CD8-positive, alpha-beta memory T cell (primary cell): ENCODE data around the gene GNAL. TPM values are rescaled to one million over a fixed set of nuclear protein-coding genes. Genes with fewer than 3 reads are reported as not detected.
A peak's percentile ranks its signal among the peaks of the same experiment; 100 is the strongest.
"Not testable (repeated sequence)": the region's sequence is repeated elsewhere in the genome, so short reads cannot be mapped to it uniquely, and the experiment has no call there.

Experiments used
- CTCF ChIA-PET: fragments of 350-600 bp; sonication (Branson Sonifier 250); formaldehyde crosslinking; loops from one replicate; lab custom pipeline; 2021; ENCODE audit warnings: antibody characterized with exemption; lab: Charles Lee
- POLR2A ChIA-PET: fragments of 350-600 bp; sonication (Branson Sonifier 250); formaldehyde crosslinking; loops from one replicate; lab custom pipeline; 2021; ENCODE audit warnings: antibody characterized with exemption; lab: Charles Lee
- DNase-seq, 5 donors: peaks; one replicate each; pipeline versions ENCODE4 v3.0.0 to v3.0.0-alpha.2; 2020 to 2022; ENCODE audit warnings: mixed read lengths in 1 of 5
- H3K27ac ChIP-seq: one replicate; pipeline ENCODE4 v1.7.0; 2013; ENCODE audit warnings: low read depth, mild to moderate bottlenecking, low read length, moderate library complexity
- H3K27me3 ChIP-seq: 2 replicates; pipeline ENCODE4 v1.7.0; 2013; ENCODE audit warnings: low read length, mild to moderate bottlenecking; ENCODE audit not compliant: insufficient read depth, poor library complexity, severe bottlenecking
- H3K36me3 ChIP-seq: 2 replicates; pipeline ENCODE4 v1.7.0; 2013; ENCODE audit warnings: mild to moderate bottlenecking, low read length, moderate library complexity; ENCODE audit not compliant: insufficient read depth
- H3K4me1 ChIP-seq: 2 replicates; pipeline ENCODE4 v1.7.0; 2013; ENCODE audit warnings: mild to moderate bottlenecking, low read length, moderate library complexity; ENCODE audit not compliant: insufficient read depth
- H3K4me3 ChIP-seq: 2 replicates; pipeline ENCODE4 v1.7.0; 2013; ENCODE audit warnings: mild to moderate bottlenecking, low read length
- H3K9me3 ChIP-seq: 2 replicates; pipeline ENCODE4 v1.7.0; 2013; ENCODE audit warnings: mild to moderate bottlenecking, low read length
- H3K27ac Mint-ChIP-seq, 8 donors: one replicate each; pipeline ENCODE4 v1.8.0; 2020 to 2021; ENCODE audit warnings: mixed read lengths in 8 of 8, mild to moderate bottlenecking in 6 of 8, inconsistent platforms in 3 of 8, moderate library complexity in 3 of 8
- H3K27me3 Mint-ChIP-seq, 2 donors: one replicate each; pipeline ENCODE4 v1.8.0; 2020 to 2021; ENCODE audit warnings: mixed read lengths in 2 of 2, mild to moderate bottlenecking in 1 of 2, moderate library complexity in 1 of 2
- H3K36me3 Mint-ChIP-seq, 3 donors: one replicate each; pipeline ENCODE4 v1.8.0; 2020 to 2021; ENCODE audit warnings: mixed read lengths in 3 of 3, inconsistent platforms in 1 of 3, mild to moderate bottlenecking in 1 of 3
- H3K4me1 Mint-ChIP-seq, 3 donors: one replicate each; pipeline ENCODE4 v1.8.0; 2020 to 2021; ENCODE audit warnings: mixed read lengths in 3 of 3, inconsistent platforms in 1 of 3, mild to moderate bottlenecking in 1 of 3
- H3K4me3 Mint-ChIP-seq, 7 donors: one replicate each; pipeline ENCODE4 v1.8.0; 2020 to 2021; ENCODE audit warnings: mixed read lengths in 7 of 7, mild to moderate bottlenecking in 6 of 7, moderate library complexity in 4 of 7, inconsistent platforms in 2 of 7
- H3K9me3 Mint-ChIP-seq, 5 donors: one replicate each; pipeline ENCODE4 v1.8.0; 2020 to 2022; ENCODE audit warnings: mixed read lengths in 5 of 5, mild to moderate bottlenecking in 3 of 5, moderate library complexity in 2 of 5, inconsistent platforms in 1 of 5
- polyA plus RNA-seq: library from polyadenylated mRNA; unstranded; fragments of 300-500 nt; fragmentation: Illumina TruSeq; gene quantifications from one replicate; pipeline ENCODE4 v1.2.3, GENCODE V29; 2021
- total RNA-seq, 2 experiments: library from RNA; stranded (reverse); gene quantifications; one replicate each; pipeline ENCODE4 v1.2.3, GENCODE V29; 2021

Gene GNAL
- total and polyA plus RNA-seq, 3 experiments from 2014 or later, result 0.04 to 0.38 TPM; not detected in 1

- H3K9me3 ChIP-seq, result no peaks in the 10 kb centered on the region
- Mint-ChIP-seq H3K36me3 (peaks cover 0 to 80% (median 24%) of the 10 kb centered on the region in 3 donors), H3K9me3 (no peaks in the 10 kb centered on the region), H3K27ac (no peak overlapping the region), H3K4me1 (peaks cover 0 to 5% (median 3%) of the 10 kb centered on the region in 3 donors), H3K27me3 (no peaks in the 10 kb centered on the region), H3K4me3 (no peak overlapping the region)
- H3K4me1 ChIP-seq, result no peaks in the 10 kb centered on the region
- POLR2A ChIA-PET, result no interaction called here
- H3K27ac ChIP-seq, result no peak overlapping the region
- CTCF ChIA-PET, result no interaction called here
- DNase-seq, result no peak
- no peak overlapping the region for H3K4me3 ChIP-seq
- no peaks in the 10 kb centered on the region for H3K27me3 ChIP-seq
- peaks cover 6% of the 10 kb centered on the region for H3K36me3 ChIP-seq
Measured at GRCh38 chr18:11889284-11889683, 200.2 kb downstream of the GNAL start.

- no peak for DNase-seq
- Histone ChIP-seq H3K4me3 (no peak overlapping the region), H3K36me3 (peaks cover 10% of the 10 kb centered on the region), H3K9me3 (no peaks in the 10 kb centered on the region), H3K27ac (no peak overlapping the region), H3K4me1 (no peaks in the 10 kb centered on the region), H3K27me3 (no peaks in the 10 kb centered on the region)
- H3K27ac Mint-ChIP-seq, result no peak overlapping the region
- no peaks in the 10 kb centered on the region for H3K9me3 Mint-ChIP-seq
- CTCF ChIA-PET, result no interaction called here
- POLR2A ChIA-PET, result no interaction called here
- H3K27me3 Mint-ChIP-seq, result no peaks in the 10 kb centered on the region
- H3K36me3 Mint-ChIP-seq, result peaks cover 0 to 76% (median 22%) of the 10 kb centered on the region in 3 donors
- peaks cover 0 to 5% (median 3%) of the 10 kb centered on the region in 3 donors for H3K4me1 Mint-ChIP-seq
- H3K4me3 Mint-ChIP-seq, result no peak overlapping the region
Measured at GRCh38 chr18:11891737-11892136, 202.7 kb downstream of the GNAL start.

- CTCF ChIA-PET, result not testable (repeated sequence)
- H3K36me3 Mint-ChIP-seq, result peaks cover 4 to 76% (median 19%) of the 10 kb centered on the region in 3 donors
Measured at GRCh38 chr18:11892438-11892837, 203.4 kb downstream of the GNAL start.

GRCh38 chr18:11897781-11898180 lies 208.7 kb downstream of the GNAL start:
- Mint-ChIP-seq H3K27ac (no peak overlapping the region), H3K4me1 (peaks cover 8 to 13% (median 12%) of the 10 kb centered on the region in 3 donors), H3K9me3 (no peaks in the 10 kb centered on the region), H3K36me3 (peaks cover 4 to 70% (median 15%) of the 10 kb centered on the region in 3 donors), H3K4me3 (no peak overlapping the region), H3K27me3 (no peaks in the 10 kb centered on the region)
- H3K27ac ChIP-seq, result no peak overlapping the region
- no peaks in the 10 kb centered on the region for H3K4me1 ChIP-seq
- no peaks in the 10 kb centered on the region for H3K27me3 ChIP-seq
- no peak for DNase-seq
- H3K36me3 ChIP-seq, result peaks cover 11% of the 10 kb centered on the region
- H3K9me3 ChIP-seq, result no peaks in the 10 kb centered on the region
- ChIA-PET POLR2A (no interaction called here), CTCF (no interaction called here)
- no peak overlapping the region for H3K4me3 ChIP-seq

More at GRCh38 chr18:11892438-11892837, 203.4 kb downstream of the GNAL start:
- H3K9me3 ChIP-seq, DNase-seq, POLR2A ChIA-PET, H3K4me1 ChIP-seq, H3K27ac Mint-ChIP-seq, H3K27me3 ChIP-seq, H3K27me3 Mint-ChIP-seq, H3K4me3 Mint-ChIP-seq, H3K9me3 Mint-ChIP-seq, H3K4me1 Mint-ChIP-seq, H3K27ac ChIP-seq, H3K4me3 ChIP-seq: not testable (repeated sequence)
- H3K36me3 ChIP-seq, result peaks cover 11% of the 10 kb centered on the region

GRCh38 chr18:11899063-11899462 lies 210.0 kb downstream of the GNAL start:
- H3K4me3 ChIP-seq, result no peak overlapping the region
- ChIA-PET POLR2A (no interaction called here), CTCF (no interaction called here)
- DNase-seq, result no peak
- Mint-ChIP-seq H3K9me3 (no peaks in the 10 kb centered on the region), H3K4me3 (no peak overlapping the region), H3K36me3 (peaks cover 4 to 68% (median 16%) of the 10 kb centered on the region in 3 donors), H3K4me1 (peaks cover 6 to 19% (median 15%) of the 10 kb centered on the region in 3 donors), H3K27ac (no peak overlapping the region), H3K27me3 (no peaks in the 10 kb centered on the region)
- H3K27ac ChIP-seq, result no peak overlapping the region
- H3K36me3 ChIP-seq, result peaks cover 15% of the 10 kb centered on the region
- H3K27me3 ChIP-seq, result no peaks in the 10 kb centered on the region
- no peaks in the 10 kb centered on the region for H3K9me3 ChIP-seq
- H3K4me1 ChIP-seq, result no peaks in the 10 kb centered on the region

- Histone ChIP-seq H3K36me3 (peaks cover 4% of the 10 kb centered on the region), H3K27ac (no peak overlapping the region), H3K27me3 (no peaks in the 10 kb centered on the region), H3K4me3 (no peak overlapping the region), H3K9me3 (no peaks in the 10 kb centered on the region), H3K4me1 (peaks cover 2% of the 10 kb centered on the region)
- H3K27ac Mint-ChIP-seq, result peak overlapping the region in 3 of 8 donors; percentile 44 to 63 (median 61)
- H3K4me1 Mint-ChIP-seq, result peaks cover 14 to 37% (median 25%) of the 10 kb centered on the region in 3 donors
- peaks cover 4 to 61% (median 11%) of the 10 kb centered on the region in 3 donors for H3K36me3 Mint-ChIP-seq
- no peak for DNase-seq
- no peaks in the 10 kb centered on the region for H3K9me3 Mint-ChIP-seq
- peak overlapping the region in 1 of 7 donors; percentile 27 for H3K4me3 Mint-ChIP-seq
- CTCF ChIA-PET, result no interaction called here
- POLR2A ChIA-PET, result no interaction called here
- H3K27me3 Mint-ChIP-seq, result no peaks in the 10 kb centered on the region
Measured at GRCh38 chr18:11901826-11902438, 212.9 kb downstream of the GNAL start.

GRCh38 chr18:11902522-11903292 lies 213.6 kb downstream of the GNAL start:
- DNase-seq, result no peak
- Mint-ChIP-seq H3K4me3 (peak overlapping the region in 1 of 7 donors; percentile 27), H3K27ac (peak overlapping the region in 2 of 8 donors; percentile 44 to 63), H3K9me3 (no peaks in the 10 kb centered on the region), H3K36me3 (peaks cover 0 to 53% (median 10%) of the 10 kb centered on the region in 3 donors), H3K4me1 (peaks cover 18 to 45% (median 32%) of the 10 kb centered on the region in 3 donors), H3K27me3 (no peaks in the 10 kb centered on the region)
- Histone ChIP-seq H3K36me3 (peaks cover 4% of the 10 kb centered on the region), H3K27ac (no peak overlapping the region), H3K4me3 (no peak overlapping the region), H3K9me3 (no peaks in the 10 kb centered on the region), H3K27me3 (no peaks in the 10 kb centered on the region), H3K4me1 (peaks cover 10% of the 10 kb centered on the region)
- ChIA-PET CTCF (no interaction called here), POLR2A (no interaction called here)

- peaks cover 0 to 42% (median 9%) of the 10 kb centered on the region in 3 donors for H3K36me3 Mint-ChIP-seq
- CTCF ChIA-PET, result interaction anchor here (0.8 kb wide), 1 partner anchor 49 kb away, joined by 3 read pairs; no protein-coding TSS in a partner anchor
- POLR2A ChIA-PET, result no interaction called here
- H3K27me3 Mint-ChIP-seq, result no peaks in the 10 kb centered on the region
- no peak for DNase-seq
- Histone ChIP-seq H3K27ac (no peak overlapping the region), H3K36me3 (peaks cover 4% of the 10 kb centered on the region), H3K4me3 (no peak overlapping the region), H3K9me3 (no peaks in the 10 kb centered on the region), H3K4me1 (peaks cover 18% of the 10 kb centered on the region), H3K27me3 (no peaks in the 10 kb centered on the region)
- H3K27ac Mint-ChIP-seq, result peak overlapping the region in 6 of 8 donors; percentile 23 to 75 (median 64)
- H3K4me1 Mint-ChIP-seq, result peaks cover 22 to 55% (median 40%) of the 10 kb centered on the region in 3 donors
- H3K9me3 Mint-ChIP-seq, result no peaks in the 10 kb centered on the region
- H3K4me3 Mint-ChIP-seq, result peak overlapping the region in 4 of 7 donors; percentile 48 to 77 (median 58)
Measured at GRCh38 chr18:11905613-11906012, 216.5 kb downstream of the GNAL start.
